ENCODE measurements around the gene PHF19.

The PHF19 gene

DNA sequence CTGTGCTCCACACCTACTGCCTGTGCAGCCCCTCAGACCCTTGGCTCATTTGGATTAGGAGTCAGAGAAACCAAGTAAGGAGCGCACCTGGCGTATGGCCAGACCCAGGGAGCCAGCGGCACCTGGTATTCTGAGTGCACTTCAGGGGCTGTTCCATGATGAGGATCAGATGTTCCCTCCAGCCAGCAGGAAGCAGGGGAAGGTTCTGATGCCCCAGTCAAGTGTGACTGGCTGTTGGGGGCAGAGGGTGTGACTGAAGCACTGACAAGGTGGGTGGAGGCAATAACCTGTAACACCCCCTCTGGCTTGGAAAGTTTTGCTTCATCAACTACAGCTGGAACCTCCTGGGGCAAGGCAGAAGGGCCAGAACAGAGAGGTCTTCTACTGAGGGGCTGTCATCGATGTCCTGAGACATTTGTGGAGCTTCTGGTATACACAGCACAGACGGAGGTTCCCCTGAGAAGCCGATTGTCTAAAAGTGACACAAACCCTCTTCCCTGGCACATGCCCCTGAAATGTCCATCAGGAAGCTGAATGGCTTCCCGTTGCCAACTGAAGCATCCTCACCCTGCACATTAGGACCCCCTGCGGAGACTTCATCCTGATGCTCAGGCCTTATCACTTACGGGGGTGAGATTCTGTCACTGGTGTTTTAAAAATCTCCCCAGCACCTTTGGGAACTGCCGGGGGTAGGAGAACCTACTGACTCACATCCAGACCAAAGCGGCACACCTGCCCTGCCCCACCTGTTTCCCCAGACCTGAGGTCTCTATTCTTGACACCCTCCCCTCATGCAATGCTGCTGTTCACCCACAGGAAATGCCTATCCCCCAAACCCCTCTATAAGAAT lies 28.6 kb upstream of the PHF19 start:
- Histone ChIP-seq H3K4me2 (ENCODE audit: low read depth, low read length, poor library complexity, severe bottlenecking) (peak overlapping the region; percentile 52), H2AFZ (ENCODE audit: low read depth, low read length, severe bottlenecking) (no peak overlapping the region), H3K27ac (ENCODE audit: low read depth, low read length) (peak overlapping the region; percentile 95), H3K9ac (ENCODE audit: low read length) (peak overlapping the region; percentile 50; the same call in 1 of the 2 replicates), H4K20me1 (ENCODE audit: low read depth, low read length) (no peaks in the 10 kb centered on the region), H3K36me3 (ENCODE audit: low read length) (no peaks in the 10 kb centered on the region), H3K27me3 (ENCODE audit: low read length) (no peaks in the 10 kb centered on the region), H3K4me3 (ENCODE audit: insufficient read depth, low read length, poor library complexity, severe bottlenecking) (no peak overlapping the region), H3K9me2 (replicated peaks; ENCODE audit: insufficient read depth, low read length) (no peaks in the 10 kb centered on the region), H3F3A (ENCODE audit: insufficient read depth) (peaks cover 23% of the 10 kb centered on the region), H3K79me2 (ENCODE audit: insufficient read depth, low read length) (no peaks in the 10 kb centered on the region), H3K9me3 (ENCODE audit: insufficient read depth, low read length) (no peaks in the 10 kb centered on the region)
- TF ChIP-seq CTCF (IDR thresholded peaks at IDR 0.05; ENCODE audit: insufficient read depth, low read length, poor library complexity, severe bottlenecking) (no peak), EZH2phosphoT487 (conservative IDR thresholded peaks at IDR 0.05; ENCODE audit: low read length) (no peak)

DNA sequence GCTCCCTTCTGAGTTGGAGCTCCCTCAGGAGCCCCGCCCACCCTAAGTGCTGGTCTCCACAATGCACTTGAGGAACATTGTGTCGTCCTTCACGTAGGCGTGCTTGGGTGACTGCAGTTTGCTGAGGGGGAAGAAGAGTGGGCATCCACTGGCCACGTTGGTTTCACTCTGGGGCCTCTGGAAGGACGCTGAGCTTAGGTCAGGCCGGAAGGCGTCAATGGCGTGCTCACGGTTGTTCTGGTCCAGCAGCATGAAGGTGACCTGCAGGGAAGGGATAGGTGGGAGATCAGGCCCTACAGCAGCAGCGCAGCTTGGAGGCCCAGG lies 28.0 kb upstream of the PHF19 start:
- H3K9ac ChIP-seq (ENCODE audit: low read length), result peak overlapping the region; percentile 50
- peak overlapping the region; percentile 52 for H3K4me2 ChIP-seq (ENCODE audit: low read depth, low read length, poor library complexity, severe bottlenecking)
- no peaks in the 10 kb centered on the region for H4K20me1 ChIP-seq (ENCODE audit: low read depth, low read length)
- no peak for TF ChIP-seq EZH2phosphoT487 (conservative IDR thresholded peaks at IDR 0.05; ENCODE audit: low read length)
- no peak for TF ChIP-seq CTCF (IDR thresholded peaks at IDR 0.05; ENCODE audit: insufficient read depth, low read length, poor library complexity, severe bottlenecking)
- no peaks in the 10 kb centered on the region for H3K9me2 ChIP-seq (replicated peaks; ENCODE audit: insufficient read depth, low read length)
- H2AFZ ChIP-seq (ENCODE audit: low read depth, low read length, severe bottlenecking), result no peak overlapping the region
- H3K36me3 ChIP-seq (ENCODE audit: low read length), result no peaks in the 10 kb centered on the region
- H3F3A ChIP-seq (ENCODE audit: insufficient read depth), result peaks cover 23% of the 10 kb centered on the region
- no peaks in the 10 kb centered on the region for H3K79me2 ChIP-seq (ENCODE audit: insufficient read depth, low read length)
- H3K27me3 ChIP-seq (ENCODE audit: low read length), result no peaks in the 10 kb centered on the region
- H3K27ac ChIP-seq (ENCODE audit: low read depth, low read length), result peak overlapping the region; percentile 95
- no peak overlapping the region for H3K4me3 ChIP-seq (ENCODE audit: insufficient read depth, low read length, poor library complexity, severe bottlenecking)
- no peaks in the 10 kb centered on the region for H3K9me3 ChIP-seq (ENCODE audit: insufficient read depth, low read length)

GRCh38 chr9:120904061-120904977 lies 27.3 kb upstream of the PHF19 start:
- H3K9ac ChIP-seq (ENCODE audit: low read length), result peak overlapping the region; percentile 50
- peak overlapping the region; percentile 95 for H3K27ac ChIP-seq (ENCODE audit: low read depth, low read length)
- H3K4me2 ChIP-seq (ENCODE audit: low read depth, low read length, poor library complexity, severe bottlenecking), result peak overlapping the region; percentile 52

More at GRCh38 chr9:120904061-120904977, 27.3 kb upstream of the PHF19 start:
- Histone ChIP-seq H4K20me1 (ENCODE audit: low read depth, low read length) (no peaks in the 10 kb centered on the region), H3K4me3 (ENCODE audit: insufficient read depth, low read length, poor library complexity, severe bottlenecking) (no peak overlapping the region), H3K9me3 (ENCODE audit: insufficient read depth, low read length) (no peaks in the 10 kb centered on the region), H2AFZ (ENCODE audit: low read depth, low read length, severe bottlenecking) (no peak overlapping the region), H3K9me2 (replicated peaks; ENCODE audit: insufficient read depth, low read length) (no peaks in the 10 kb centered on the region), H3K27me3 (ENCODE audit: low read length) (no peaks in the 10 kb centered on the region), H3K36me3 (ENCODE audit: low read length) (no peaks in the 10 kb centered on the region), H3K79me2 (ENCODE audit: insufficient read depth, low read length) (no peaks in the 10 kb centered on the region), H3F3A (ENCODE audit: insufficient read depth) (peaks cover 23% of the 10 kb centered on the region)
- TF ChIP-seq CTCF (IDR thresholded peaks at IDR 0.05; ENCODE audit: insufficient read depth, low read length, poor library complexity, severe bottlenecking), result no peak
- no peak for TF ChIP-seq EZH2phosphoT487 (conservative IDR thresholded peaks at IDR 0.05; ENCODE audit: low read length)

Data from SU-DHL-6 (cell line).